HS-5 (cell line): ENCODE data around the gene PLA2G6.

Experiments
- DNase-seq: peaks from one replicate; pipeline ENCODE4 v3.0.0-alpha.2; 2012; ENCODE audit warnings: low read depth

The PLA2G6 gene

DNA sequence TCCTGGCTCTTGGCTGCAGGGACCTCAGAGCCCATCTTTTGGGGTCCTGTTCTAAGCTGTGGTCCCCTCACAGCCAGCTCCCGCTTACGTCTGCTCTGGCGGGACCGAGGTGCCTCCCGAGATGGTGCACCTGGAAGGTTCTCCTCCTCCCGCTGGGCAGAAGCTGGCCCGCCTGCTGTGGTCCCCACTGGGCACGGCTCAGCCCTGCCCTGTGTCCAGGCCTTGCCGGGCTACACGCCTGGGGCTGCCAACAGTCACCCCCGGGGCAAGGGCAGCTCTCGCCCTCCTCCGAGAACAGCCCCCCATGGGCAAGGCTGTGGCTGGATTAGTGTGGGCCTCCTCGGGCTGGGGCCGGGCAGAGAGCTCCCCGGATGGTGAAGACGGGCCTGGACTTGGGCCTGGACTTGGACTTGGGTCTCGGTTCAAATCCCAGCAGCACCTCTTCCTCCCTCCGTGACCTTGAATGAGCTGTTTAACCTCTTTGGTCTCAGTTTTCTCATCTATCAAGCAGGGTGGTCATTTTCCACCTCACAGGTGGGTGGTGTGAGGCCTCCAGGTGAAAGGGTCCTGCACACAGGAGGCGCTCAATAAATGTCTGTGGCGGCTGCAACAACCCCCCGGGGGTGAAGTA is 72.1 kb downstream of the PLA2G6 start:
- DNase-seq, result no peak

DNA sequence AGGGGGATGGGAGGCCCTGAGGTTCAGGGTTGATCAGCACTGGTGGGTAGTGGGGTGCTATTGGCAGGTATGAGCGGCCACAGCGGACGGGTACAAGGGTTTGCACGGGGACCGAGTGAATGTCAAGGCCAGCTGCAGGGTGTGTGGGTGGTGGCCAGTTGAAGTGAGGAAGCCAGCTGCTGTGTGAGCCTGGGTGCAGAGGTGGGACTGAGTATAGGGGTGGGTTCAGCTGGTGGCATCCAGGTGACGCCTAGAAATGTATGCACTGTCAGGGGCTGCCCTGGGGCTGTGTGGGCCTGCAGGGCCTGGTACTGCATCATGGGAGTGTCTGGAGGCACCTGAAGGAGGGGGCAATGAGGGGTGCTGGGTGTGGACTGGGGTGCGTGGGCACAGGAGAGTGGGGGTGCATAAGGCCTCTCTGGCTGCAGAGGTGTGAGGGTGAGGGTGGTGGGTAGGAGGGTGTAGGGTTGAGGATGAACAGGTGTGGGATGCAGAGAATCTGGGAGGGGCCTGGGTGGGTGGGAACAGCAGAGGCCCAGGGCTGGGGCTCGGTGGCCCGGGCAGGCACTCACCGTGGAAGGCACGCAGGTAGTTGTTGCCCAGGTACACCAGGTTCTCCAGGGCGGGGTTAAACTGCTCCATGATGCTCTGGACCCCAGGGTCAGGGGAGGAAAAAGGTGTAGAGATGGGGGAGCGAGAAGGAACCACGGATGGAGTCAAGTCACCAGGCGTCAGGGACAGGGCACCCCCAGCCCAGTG is 72.9 kb downstream of the PLA2G6 start:
- DNase-seq, result no peak

DNA sequence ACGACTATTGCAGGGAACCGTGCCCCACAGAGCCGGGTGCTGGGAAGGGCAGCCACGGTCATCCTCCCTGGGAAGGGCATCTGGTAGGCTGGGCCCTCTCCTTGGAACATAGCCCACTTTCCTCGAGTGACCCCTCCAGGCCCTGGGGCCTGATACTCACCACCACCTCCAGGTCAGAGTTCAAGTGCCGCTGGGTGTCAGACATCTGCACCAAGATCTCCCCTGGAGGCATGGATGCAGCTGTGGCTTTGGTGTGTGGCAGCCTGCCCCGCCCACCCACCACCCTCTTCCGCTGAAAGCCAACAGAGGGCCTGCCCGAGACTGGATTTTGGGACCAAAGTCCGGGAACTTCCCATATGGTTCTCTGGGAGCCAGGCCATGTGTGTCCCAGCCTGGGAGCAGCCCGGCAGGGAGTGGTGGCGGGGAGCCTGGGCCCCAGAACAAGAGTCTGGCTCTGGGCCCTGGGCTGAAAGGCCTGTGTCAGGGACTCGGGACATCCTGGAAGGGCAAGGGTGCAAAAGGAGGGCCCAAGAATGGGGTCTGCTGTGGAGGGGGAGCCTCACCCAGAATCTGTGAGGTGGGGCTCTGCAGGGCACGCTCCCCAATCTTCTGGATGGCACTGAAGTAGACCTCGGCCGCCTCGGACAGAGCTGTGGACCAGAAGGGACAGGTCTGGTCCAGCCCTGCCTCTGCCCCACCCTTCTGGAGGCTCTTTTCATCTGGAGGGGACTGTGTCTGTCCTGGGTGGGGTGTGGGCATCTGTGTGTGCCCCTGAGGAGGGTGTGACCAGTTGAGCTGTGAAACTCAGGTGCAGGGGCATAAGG is 73.7 kb downstream of the PLA2G6 start:
- no peak for DNase-seq

DNA sequence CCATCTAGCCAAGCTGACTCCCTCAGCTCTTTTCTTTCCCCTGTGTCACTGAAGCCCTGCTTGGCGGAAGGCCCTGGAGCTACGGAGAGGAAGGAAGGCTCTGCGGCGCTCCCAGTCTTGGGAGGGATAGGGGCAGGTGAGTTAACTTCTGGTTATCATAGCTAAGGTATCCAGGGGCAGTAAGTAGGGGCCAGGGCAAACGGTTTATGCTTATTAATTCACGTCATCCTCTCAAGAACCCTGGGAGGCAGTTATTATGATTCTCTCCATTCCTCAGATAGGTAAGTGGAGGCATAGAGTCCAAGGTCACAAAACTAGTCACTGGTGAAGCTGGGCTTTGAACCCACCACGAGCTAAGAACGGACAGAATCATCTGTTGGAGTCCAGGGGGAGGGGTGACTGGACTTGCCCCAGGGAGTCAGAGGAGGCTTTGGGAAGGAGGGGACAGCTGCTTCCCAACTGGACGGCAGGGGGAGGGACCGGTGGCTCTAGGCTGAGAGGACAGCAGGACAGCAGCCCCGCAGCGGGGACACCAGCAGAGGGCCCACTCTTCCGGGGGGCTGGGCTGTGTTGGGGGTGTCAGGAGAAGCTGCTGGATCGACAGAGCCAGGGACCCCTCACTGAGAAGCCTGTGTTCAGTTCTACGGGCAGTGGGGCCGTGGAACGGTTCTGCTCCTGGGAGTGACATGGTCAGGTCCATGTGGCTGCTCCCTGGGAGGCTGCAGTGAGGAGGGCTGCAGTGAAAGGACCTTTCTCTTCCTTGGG is 74.6 kb downstream of the PLA2G6 start:
- no peak for DNase-seq

DNA sequence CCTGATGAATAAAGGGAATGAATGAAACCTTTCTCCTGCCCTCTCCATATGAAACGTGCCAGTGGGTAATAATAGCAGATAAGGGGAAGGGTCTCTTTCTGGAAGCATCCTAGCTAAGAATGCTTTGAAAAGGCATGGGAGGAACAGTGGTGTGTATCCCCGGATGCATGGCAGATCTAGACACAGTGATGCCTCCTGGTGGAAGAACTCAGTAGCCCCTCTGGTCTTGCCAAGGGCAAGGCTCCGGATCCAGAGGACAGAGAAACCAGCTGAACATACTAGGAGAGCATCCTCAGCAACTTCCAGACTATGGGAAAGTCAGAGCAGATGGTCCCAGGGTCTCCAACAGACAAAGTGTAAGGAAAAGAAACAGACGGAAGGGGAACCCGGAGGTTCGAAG is 77.5 kb downstream of the PLA2G6 start:
- DNase-seq, result no peak

DNA sequence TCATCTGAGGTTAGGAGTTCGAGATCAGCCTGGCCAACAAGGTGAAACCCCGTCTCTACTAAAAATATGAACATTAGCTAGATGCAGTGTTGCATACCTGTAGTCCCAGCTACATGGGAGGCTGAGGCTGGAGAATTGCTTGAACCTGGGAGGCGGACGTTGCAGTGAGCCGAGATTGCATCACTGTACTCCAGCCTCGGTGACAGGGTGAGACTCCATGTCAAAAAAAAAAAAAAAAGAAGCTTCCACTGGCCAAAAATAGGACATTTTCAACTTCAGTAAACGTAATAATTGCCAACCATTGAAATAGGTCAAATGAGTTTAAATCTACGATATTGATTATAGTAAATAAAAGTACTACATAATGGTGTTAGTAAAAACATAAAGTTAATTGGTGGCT is 78.0 kb downstream of the PLA2G6 start:
- DNase-seq, result no peak

DNA sequence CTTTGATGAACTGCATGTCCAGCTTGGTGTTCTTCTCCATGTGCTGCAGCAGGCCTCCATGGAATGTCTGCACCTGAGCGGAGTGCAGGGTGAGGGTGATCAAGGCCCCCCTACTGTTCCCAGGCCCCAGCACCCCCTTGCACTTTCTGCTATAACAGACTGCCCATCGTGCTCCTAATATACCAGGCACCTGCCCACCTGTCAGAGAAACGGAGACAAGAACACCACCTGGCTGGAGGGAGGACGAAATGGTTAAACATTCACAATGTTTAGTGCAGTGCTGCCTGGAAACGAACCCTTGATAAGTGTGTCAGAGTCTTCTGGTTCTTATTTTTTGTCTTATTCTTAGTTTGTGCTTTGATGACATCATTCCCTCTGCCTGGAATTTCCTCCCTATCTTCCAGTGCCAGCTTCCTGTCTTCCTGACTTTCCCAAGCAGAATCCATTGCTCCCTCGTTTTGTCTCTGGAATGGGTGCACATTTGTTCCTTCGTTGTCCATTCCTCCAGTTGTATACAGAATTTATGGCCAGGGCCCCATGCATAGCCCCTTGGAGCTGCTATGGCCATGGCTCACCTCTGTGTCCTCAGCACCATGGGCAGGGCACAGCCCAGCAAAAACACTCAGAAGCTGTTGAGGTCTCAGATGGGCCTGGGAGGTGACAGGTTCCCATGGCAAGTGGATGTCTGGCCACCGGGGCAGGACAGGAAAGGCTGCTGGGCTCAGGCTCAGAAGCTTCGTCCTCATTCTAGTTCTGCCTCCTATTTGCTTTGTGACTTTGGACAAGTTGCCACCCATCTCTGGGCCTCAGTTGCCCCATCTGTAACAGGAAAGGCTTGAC is 83.0 kb downstream of the PLA2G6 start:
- no peak for DNase-seq

DNA sequence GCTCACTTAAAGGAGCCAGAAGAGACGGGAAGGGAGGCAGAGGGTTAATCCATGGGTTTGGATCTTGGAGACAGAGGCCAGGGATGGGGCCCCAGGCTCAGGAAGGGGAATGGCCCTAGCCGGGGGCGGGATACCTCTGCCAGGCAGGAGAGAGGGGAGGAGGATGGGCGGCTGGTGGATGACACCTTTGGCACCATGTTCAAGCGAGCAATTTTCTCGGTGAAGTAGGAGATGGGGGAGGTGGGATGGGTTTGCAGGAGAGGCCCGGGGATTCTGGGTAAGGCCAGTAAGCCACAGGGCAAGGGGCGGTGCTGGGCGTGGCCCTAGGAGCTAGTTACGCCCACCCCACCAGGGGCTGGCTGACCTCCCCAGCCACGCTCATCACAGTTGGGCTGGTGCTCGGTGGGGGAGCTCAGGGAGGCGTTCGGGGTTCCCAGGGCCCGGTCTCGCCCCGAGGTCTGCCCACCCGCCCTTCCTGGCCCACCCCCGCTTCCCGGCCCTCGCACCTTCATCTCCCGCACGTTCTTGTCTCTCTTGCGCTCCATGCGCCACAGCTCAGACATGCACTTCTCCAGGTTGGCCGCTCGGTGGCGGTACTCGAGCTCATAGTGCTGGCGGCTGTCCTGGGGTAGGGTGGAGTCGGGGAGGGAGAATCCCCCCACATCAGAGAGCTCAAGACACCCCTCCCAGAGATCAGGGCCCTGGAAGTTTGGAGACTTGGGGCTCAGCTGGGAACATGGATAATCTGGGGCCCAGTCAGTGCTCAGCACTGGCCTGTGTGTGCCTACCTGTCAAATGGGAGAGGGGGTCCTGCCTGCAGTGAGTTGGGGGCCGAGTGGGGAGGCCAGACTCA is 83.8 kb downstream of the PLA2G6 start:
- no peak for DNase-seq

DNA sequence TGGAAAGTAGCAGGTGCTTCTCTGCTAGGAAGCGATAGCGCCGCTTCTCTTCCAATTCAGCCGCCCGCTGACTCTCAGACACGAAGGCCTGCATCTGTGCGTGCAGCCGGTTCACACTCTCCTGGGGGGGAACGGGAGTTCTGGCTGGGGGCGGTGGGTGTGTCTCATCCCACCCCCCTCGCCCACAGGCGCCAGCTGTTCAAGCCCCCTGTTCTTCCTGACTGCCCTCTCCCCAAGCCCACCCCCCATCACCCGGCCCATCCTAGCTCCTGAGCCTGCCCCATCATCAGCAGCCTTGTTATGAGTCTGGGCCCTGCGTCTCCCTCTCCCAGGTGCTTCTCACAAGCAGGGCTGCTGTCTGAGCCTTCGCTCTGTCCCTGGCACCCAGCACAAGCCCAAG is 84.6 kb downstream of the PLA2G6 start:
- no peak for DNase-seq

DNA sequence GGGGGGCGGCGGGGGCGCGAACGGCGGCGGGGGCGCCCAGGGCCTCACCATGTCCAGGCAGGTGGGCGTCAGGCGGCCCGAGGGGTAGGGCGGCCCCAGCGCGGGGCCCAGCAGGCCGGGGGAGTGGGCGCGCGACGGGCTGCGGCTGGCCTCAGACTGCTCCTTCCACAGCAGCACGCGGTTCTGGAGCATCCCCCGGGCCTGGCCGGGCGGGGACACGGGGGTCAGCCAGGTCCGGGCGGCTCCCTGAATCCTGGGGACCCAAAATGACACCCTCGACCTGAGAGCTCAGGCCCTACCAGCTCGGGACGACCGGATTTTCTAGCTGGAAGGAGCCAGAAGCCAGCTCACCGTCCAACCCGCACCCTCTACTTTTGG is 92.2 kb downstream of the PLA2G6 start:
- DNase-seq, result no peak

DNA sequence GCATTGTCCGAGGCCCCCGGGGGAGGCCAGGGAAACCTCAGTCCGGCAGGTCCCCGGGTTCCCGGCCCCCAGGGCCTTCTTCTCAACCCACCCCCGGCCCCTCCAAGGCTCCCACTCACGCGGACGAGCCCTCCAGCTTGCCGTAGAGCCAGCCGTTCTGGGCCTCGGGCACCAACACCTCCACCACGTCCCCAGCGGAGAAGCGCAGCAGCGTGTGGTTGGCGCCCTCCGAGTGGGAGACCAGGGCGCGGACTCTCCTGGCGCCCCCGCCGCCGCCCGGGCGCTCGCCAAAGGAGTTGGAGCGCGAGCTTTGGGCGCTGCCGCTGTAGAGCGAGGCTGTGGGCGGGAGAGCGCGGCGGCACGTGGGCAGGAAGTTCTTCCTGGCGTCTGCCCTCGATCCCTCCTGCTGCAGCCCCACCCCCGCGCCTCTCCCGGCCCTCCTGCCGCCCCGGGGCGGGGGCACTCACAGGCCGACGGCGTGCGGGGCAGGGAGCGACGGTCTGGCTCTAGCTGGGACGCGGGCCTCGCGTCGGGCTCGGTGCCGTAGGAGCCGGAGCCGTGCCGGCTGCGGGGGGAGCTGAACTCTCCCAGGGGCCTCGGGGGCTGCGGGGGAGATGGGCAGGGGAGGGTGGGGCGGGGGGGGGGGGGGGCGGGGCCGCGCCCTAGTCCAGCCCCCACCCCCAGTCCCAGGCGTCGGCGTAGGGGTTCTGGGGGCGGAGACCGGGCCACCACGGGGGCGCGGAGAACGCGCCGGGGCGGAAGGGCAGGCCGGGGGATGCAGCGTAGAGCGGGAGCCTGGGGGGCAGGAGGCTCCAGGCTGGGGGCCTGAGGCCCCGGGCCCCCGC is 92.8 kb downstream of the PLA2G6 start:
- DNase-seq, result no peak

DNA sequence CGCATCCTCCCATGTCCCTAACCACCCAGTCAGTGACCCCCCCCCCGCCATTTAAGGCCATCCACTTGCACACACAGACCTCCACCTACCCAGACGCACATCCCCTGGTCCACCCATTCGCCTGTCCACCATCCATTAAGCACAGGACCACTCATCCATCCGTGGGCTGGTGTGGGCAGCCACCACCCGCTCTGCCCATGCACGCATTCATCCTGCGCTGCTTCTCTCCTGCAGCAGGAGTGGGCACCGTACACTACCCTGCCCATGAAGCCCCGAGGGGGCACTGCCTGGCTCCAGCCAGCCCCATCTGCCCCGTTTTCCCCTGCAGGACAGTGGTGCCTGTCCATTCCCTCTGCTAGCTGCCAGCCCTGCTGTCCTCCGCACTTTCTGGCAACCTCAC is 93.8 kb downstream of the PLA2G6 start:
- no peak for DNase-seq

DNA sequence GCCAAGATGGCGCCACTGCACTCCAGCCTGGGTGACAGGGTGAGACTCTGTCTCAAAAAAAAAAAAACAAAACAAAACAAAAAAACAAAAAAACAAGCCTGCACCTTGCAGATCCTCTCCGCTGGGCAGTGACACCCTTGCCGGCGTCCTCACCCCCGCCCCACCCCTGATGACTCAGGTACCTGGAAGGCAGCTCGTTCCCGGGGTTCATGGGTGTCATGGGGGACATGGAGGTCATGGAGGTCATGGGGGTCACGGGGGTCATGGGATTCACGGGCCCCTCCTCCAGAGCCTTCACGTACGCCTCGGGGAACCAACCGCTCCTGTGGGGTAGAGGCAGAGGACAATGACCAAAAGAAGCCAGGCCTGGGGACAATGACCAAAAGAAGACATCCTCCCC is 94.7 kb downstream of the PLA2G6 start:
- DNase-seq, result no peak

DNA sequence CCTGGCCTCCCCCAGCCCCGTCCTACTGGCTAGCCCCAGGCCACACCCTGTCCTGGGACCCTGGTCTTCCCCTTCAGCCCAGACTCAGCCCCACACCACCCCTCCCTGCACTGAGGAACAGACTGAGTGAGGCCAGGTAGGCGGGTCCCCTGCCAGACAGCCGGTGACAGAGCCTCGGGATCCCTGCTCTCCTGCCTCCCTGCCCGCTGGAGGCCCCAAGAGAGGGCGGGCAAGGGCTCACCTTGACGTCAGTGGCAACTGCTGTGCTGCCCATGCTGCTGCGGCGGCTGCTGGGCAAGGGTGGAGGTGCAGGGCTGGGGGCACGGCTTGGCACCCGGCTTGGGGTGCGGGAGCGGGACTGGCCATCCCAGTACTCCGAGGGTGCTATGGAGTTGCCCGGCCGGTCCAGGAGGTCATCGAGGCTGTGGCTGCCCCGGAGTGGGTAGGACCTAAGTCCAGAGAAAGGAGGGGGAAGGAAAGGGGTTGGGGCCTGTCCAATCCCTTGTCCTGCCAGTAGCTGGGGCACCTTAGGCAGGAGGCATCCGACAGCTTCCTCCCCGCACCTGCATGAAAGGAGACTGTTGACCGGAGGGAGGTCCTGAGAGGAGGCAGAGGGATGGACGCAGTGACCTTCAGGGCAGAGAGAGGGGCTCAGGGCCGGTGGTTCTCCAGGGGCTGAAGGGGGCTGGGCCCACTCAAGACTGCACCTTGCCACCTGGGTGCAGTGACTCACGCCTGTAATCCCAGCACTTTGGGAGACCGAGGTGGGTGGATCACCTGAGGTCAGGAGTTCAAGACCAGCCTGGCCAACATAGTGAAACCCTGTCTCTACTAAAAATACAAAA is 95.4 kb downstream of the PLA2G6 start:
- DNase-seq, result no peak

DNA sequence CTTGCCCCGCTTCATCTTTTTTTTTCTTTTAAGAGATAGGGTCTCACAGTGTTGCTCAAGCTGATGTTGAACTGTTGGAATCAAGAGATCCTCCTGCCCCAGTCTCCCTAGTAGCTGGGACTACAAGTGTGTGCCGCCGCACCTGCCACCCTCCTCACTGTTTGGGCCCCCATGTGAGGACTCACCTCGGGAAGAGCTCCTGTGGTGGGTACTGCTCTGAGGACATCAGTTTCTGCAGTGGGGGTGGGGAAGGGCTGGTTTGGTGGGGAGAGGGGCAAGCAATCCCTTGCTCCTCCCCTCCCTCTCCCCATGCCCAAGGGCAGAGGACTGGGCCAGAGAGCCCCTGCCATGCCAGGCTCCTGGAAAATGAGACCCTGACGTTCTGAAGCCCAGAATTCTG is 96.1 kb downstream of the PLA2G6 start:
- no peak for DNase-seq

DNA sequence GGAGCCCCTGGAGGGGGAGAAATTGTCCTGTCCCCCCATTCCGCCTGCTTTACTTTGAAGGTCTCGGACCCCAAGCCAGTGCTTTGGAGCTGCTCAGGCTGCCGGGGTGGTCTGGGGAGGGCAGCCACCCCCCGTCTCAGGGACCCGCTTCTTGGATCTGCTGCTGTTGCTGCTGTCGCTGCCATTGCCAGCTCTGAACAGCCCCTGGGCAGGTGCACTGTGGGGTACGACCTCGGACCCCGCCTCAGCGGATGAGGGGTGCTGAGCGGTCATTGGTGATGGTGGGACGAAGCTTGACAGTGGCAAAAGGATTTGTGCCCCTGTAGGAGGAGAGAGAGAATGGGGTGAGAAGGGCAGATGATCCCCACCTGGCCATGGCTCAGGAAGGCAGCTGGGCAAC is 96.6 kb downstream of the PLA2G6 start:
- DNase-seq, result no peak

DNA sequence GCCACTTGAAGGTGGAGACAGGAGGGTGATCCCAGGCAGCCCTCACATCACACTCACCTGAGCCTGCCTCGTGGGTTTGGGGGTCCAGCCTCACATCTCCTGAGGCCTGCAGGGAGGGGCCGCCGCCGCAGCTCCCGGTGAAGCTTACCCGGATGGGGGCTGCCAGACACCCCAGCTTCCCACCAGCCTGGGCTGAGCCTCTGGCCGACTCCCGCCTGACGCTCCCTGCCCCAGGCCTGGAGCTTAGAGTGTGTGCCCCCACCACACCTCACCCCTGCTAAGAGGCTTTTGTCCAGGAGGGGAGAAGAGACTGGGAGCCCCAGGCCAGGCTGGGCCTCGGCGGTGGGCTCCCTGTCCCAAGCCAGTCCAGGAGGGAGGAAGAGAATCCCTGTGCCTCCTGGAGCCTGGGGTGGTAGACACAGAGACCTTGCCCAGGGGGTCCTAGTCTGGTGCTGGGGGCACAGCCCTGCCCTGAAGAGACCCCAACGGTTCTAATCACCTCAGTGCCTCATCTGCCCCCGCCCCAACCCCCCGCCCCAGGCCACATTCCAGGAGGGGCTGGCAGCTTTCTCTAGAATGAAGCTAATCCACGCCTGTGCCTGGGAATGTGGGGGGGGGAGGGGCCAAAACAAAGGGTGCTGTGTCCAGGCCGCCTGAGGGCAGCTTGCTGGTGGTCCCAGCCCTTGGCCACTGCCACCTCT is 97.5 kb downstream of the PLA2G6 start, which contains the start of gene SLC16A8:
Gene SLC16A8, minus strand, starts transcription at position 254 of the 701 bp plus-strand sequence. CDS start 1,311 bp downstream, outside the sequence.
- DNase-seq, result no peak
